Measurements from ENCODE around the gene RNF212B. TPM values are rescaled to one million over a fixed set of nuclear protein-coding genes. Genes with fewer than 3 reads are reported as not detected.
"Not testable (repeated sequence)": the region's sequence is repeated elsewhere in the genome, so short reads cannot be mapped to it uniquely, and the experiment has no call there.

RNF212B gene
- total RNA-seq, 2 donors from 2014 or later = not detected

- Mint-ChIP-seq H3K36me3 (no peaks in the 10 kb centered on the region), H3K27ac (no peak overlapping the region), H3K4me3 (no peak overlapping the region), H3K27me3 (peaks cover 39 to 43% of the 10 kb centered on the region in 2 donors), H3K4me1 (ENCODE audit: low read depth in 2 of 2) (no peaks in the 10 kb centered on the region), H3K9me3 (no peaks in the 10 kb centered on the region)
- DNase-seq (ENCODE audit: low spot score) (no peak), ATAC-seq (no peak)
These were observed 18.7 kb upstream of the RNF212B start for GRCh38 chr14:23219075-23219474.

- DNase-seq (ENCODE audit: low spot score); H3K27ac Mint-ChIP-seq; H3K9me3 Mint-ChIP-seq; H3K4me3 Mint-ChIP-seq; H3K36me3 Mint-ChIP-seq; ATAC-seq: not testable (repeated sequence)
- H3K4me1 Mint-ChIP-seq (ENCODE audit: low read depth in 2 of 2) = peaks cover 10% of the 10 kb centered on the region in 2 donors
- peaks cover 29 to 45% of the 10 kb centered on the region in 2 donors for H3K27me3 Mint-ChIP-seq
These were observed 12.8 kb upstream of the RNF212B start for GRCh38 chr14:23224958-23225357.

GRCh38 chr14:23227566-23227965 lies 10.2 kb upstream of the RNF212B start:
- no peaks in the 10 kb centered on the region for H3K36me3 Mint-ChIP-seq
- H3K27ac Mint-ChIP-seq = no peak overlapping the region
- peaks cover 10 to 11% of the 10 kb centered on the region in 2 donors for H3K4me1 Mint-ChIP-seq (ENCODE audit: low read depth in 2 of 2)
- DNase-seq (ENCODE audit: low spot score) = no peak
- ATAC-seq = no peak
- no peaks in the 10 kb centered on the region for H3K9me3 Mint-ChIP-seq
- no peak overlapping the region for H3K4me3 Mint-ChIP-seq
- peaks cover 10 to 25% of the 10 kb centered on the region in 2 donors for H3K27me3 Mint-ChIP-seq

- Mint-ChIP-seq H3K27me3 (peaks cover 9 to 23% of the 10 kb centered on the region in 2 donors), H3K4me3 (no peak overlapping the region), H3K4me1 (ENCODE audit: low read depth in 2 of 2) (peaks cover 10 to 11% of the 10 kb centered on the region in 2 donors), H3K9me3 (no peaks in the 10 kb centered on the region), H3K36me3 (no peaks in the 10 kb centered on the region), H3K27ac (no peak overlapping the region)
- DNase-seq (ENCODE audit: low spot score) = no peak
- no peak for ATAC-seq
These were observed 8.9 kb upstream of the RNF212B start for GRCh38 chr14:23228812-23229211.

GRCh38 chr14:23232241-23232808 lies 5.4 kb upstream of the RNF212B start:
- H3K4me1 Mint-ChIP-seq (ENCODE audit: low read depth in 2 of 2) = peaks cover 10 to 11% of the 10 kb centered on the region in 2 donors
- H3K36me3 Mint-ChIP-seq; H3K9me3 Mint-ChIP-seq; H3K27me3 Mint-ChIP-seq; H3K27ac Mint-ChIP-seq; H3K4me3 Mint-ChIP-seq; ATAC-seq; DNase-seq (ENCODE audit: low spot score): not testable (repeated sequence)

GRCh38 chr14:23240661-23241060 lies 2.9 kb downstream of the RNF212B start:
- Mint-ChIP-seq H3K9me3 (no peaks in the 10 kb centered on the region), H3K27ac (no peak overlapping the region), H3K4me1 (ENCODE audit: low read depth in 2 of 2) (peaks cover 4 to 7% of the 10 kb centered on the region in 2 donors), H3K27me3 (peaks cover 18 to 25% of the 10 kb centered on the region in 2 donors), H3K4me3 (no peak overlapping the region), H3K36me3 (no peaks in the 10 kb centered on the region)
- DNase-seq (ENCODE audit: low spot score) = no peak
- ATAC-seq = no peak

GRCh38 chr14:23241061-23241715 lies 3.5 kb downstream of the RNF212B start:
- H3K4me1 Mint-ChIP-seq (ENCODE audit: low read depth in 2 of 2); H3K36me3 Mint-ChIP-seq; H3K9me3 Mint-ChIP-seq; ATAC-seq; DNase-seq (ENCODE audit: low spot score); H3K4me3 Mint-ChIP-seq; H3K27ac Mint-ChIP-seq: not testable (repeated sequence)
- H3K27me3 Mint-ChIP-seq = peaks cover 18 to 25% of the 10 kb centered on the region in 2 donors

GRCh38 chr14:23242076-23242475 lies 4.3 kb downstream of the RNF212B start:
- DNase-seq (ENCODE audit: low spot score) (no peak), ATAC-seq (no peak)
- H3K27ac Mint-ChIP-seq = no peak overlapping the region
- H3K27me3 Mint-ChIP-seq = peaks cover 18 to 25% of the 10 kb centered on the region in 2 donors
- H3K4me1 Mint-ChIP-seq (ENCODE audit: low read depth in 2 of 2) = peaks cover 4 to 7% of the 10 kb centered on the region in 2 donors
- H3K36me3 Mint-ChIP-seq = no peaks in the 10 kb centered on the region
- no peak overlapping the region for H3K4me3 Mint-ChIP-seq
- H3K9me3 Mint-ChIP-seq = no peaks in the 10 kb centered on the region

GRCh38 chr14:23243066-23243465 lies 5.3 kb downstream of the RNF212B start:
- DNase-seq (ENCODE audit: low spot score) (no peak), ATAC-seq (no peak)
- Mint-ChIP-seq H3K9me3 (no peaks in the 10 kb centered on the region), H3K4me3 (no peak overlapping the region), H3K4me1 (ENCODE audit: low read depth in 2 of 2) (no peaks in the 10 kb centered on the region), H3K36me3 (no peaks in the 10 kb centered on the region), H3K27me3 (peaks cover 12 to 18% of the 10 kb centered on the region in 2 donors), H3K27ac (no peak overlapping the region)

- no peak for DNase-seq (ENCODE audit: low spot score)
- no peaks in the 10 kb centered on the region for H3K4me1 Mint-ChIP-seq (ENCODE audit: low read depth in 2 of 2)
- no peaks in the 10 kb centered on the region for H3K36me3 Mint-ChIP-seq
- peaks cover 9 to 23% of the 10 kb centered on the region in 2 donors for H3K27me3 Mint-ChIP-seq
- H3K4me3 Mint-ChIP-seq = no peak overlapping the region
- H3K27ac Mint-ChIP-seq = no peak overlapping the region
- no peak for ATAC-seq
- H3K9me3 Mint-ChIP-seq = no peaks in the 10 kb centered on the region
These were observed 7.5 kb downstream of the RNF212B start for GRCh38 chr14:23245282-23245681.

- H3K4me3 Mint-ChIP-seq = no peak overlapping the region
These were observed 10.9 kb downstream of the RNF212B start for GRCh38 chr14:23248601-23249000.

GRCh38 chr14:23249824-23250223 lies 12.1 kb downstream of the RNF212B start:
- Mint-ChIP-seq H3K4me1 (ENCODE audit: low read depth in 2 of 2) (no peaks in the 10 kb centered on the region), H3K27me3 (peaks cover 17 to 23% of the 10 kb centered on the region in 2 donors), H3K27ac (no peak overlapping the region), H3K4me3 (no peak overlapping the region), H3K36me3 (no peaks in the 10 kb centered on the region), H3K9me3 (no peaks in the 10 kb centered on the region)
- ATAC-seq (no peak), DNase-seq (ENCODE audit: low spot score) (no peak)

More at GRCh38 chr14:23248601-23249000, 10.9 kb downstream of the RNF212B start:
- ATAC-seq (no peak), DNase-seq (ENCODE audit: low spot score) (no peak)
- Mint-ChIP-seq H3K9me3 (no peaks in the 10 kb centered on the region), H3K36me3 (no peaks in the 10 kb centered on the region), H3K27ac (no peak overlapping the region), H3K4me1 (ENCODE audit: low read depth in 2 of 2) (no peaks in the 10 kb centered on the region), H3K27me3 (peaks cover 16 to 25% of the 10 kb centered on the region in 2 donors)

- no peaks in the 10 kb centered on the region for H3K9me3 Mint-ChIP-seq
- H3K4me3 Mint-ChIP-seq = no peak overlapping the region
- no peaks in the 10 kb centered on the region for H3K4me1 Mint-ChIP-seq (ENCODE audit: low read depth in 2 of 2)
- ATAC-seq (no peak), DNase-seq (ENCODE audit: low spot score) (no peak)
- no peak overlapping the region for H3K27ac Mint-ChIP-seq
- peaks cover 17 to 21% of the 10 kb centered on the region in 2 donors for H3K27me3 Mint-ChIP-seq
- no peaks in the 10 kb centered on the region for H3K36me3 Mint-ChIP-seq
These were observed 14.3 kb downstream of the RNF212B start for GRCh38 chr14:23252006-23252405.

- no peak for DNase-seq (ENCODE audit: low spot score)
- H3K9me3 Mint-ChIP-seq = no peaks in the 10 kb centered on the region
- H3K27me3 Mint-ChIP-seq = peaks cover 17 to 21% of the 10 kb centered on the region in 2 donors
- ATAC-seq = no peak
- H3K36me3 Mint-ChIP-seq = no peaks in the 10 kb centered on the region
- H3K4me3 Mint-ChIP-seq = no peak overlapping the region
- no peaks in the 10 kb centered on the region for H3K4me1 Mint-ChIP-seq (ENCODE audit: low read depth in 2 of 2)
- no peak overlapping the region for H3K27ac Mint-ChIP-seq
These were observed 14.9 kb downstream of the RNF212B start for GRCh38 chr14:23252420-23253333.
